PFSK-1 (cell line): ENCODE results near the gene USP34.

ENCODE experiments used
- FOXP2 ChIP-seq: optimal IDR thresholded peaks from 2 replicates; pipeline ENCODE3; 2011; ENCODE audit warnings: borderline replicate concordance, control low read depth, inconsistent platforms; ENCODE audit not compliant: insufficient read depth; ENCODE audit errors: extremely low read length, extremely low read depth
- POLR2AphosphoS5 ChIP-seq: IDR thresholded peaks from 2 replicates; pipeline ENCODE4 v1.6.1; 2012; ENCODE audit warnings: low read depth, mild to moderate bottlenecking, control low read depth, low read length, moderate library complexity
- REST ChIP-seq, 2 experiments: IDR thresholded peaks; 2 replicates each; pipeline versions ENCODE4 v1.6.1 to v1.8.0; 2011 to 2012; ENCODE audit warnings: low read depth in 2 of 2, low read length in 2 of 2, control low read depth in 1 of 2, inconsistent platforms in 1 of 2, mild to moderate bottlenecking in 1 of 2, moderate library complexity in 1 of 2; ENCODE audit not compliant: insufficient read depth in 1 of 2
- SIN3A ChIP-seq: IDR thresholded peaks from 2 replicates; pipeline ENCODE4 v1.6.1; 2012; ENCODE audit warnings: mild to moderate bottlenecking, low read length, moderate library complexity, borderline replicate concordance; ENCODE audit not compliant: insufficient read depth
- TAF1 ChIP-seq: IDR thresholded peaks from 2 replicates; pipeline ENCODE4 v1.6.1; 2012; ENCODE audit warnings: low read length, control low read depth, borderline replicate concordance; ENCODE audit not compliant: insufficient read depth

DNA sequence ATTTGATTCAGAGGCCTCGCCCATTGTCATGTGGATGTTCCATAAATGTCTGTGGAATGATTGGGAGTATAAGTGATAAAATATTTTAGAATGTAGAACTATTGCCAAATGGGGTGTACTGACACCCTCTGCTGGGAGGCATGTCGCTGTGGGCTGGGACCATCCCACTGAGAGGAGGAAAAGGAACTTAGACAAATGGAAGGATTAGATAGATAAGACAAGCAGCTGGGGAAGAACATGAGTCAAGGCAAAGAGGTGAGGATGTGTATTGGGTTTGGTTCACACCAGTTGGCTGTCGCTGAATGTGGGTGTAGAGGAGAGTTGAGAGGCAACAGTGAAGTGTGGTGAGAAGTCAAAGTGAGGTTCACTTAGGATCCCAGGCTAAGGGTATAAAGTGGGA is 304.9 kb downstream of the USP34 start:
- TF ChIP-seq REST (IDR thresholded peaks at IDR 0.05; ENCODE audit: insufficient read depth in 1 of 2, low read depth in 2 of 2, low read length in 2 of 2) = no peak
- TF ChIP-seq TAF1 = no peak
- no peak for TF ChIP-seq SIN3A
- no peak for TF ChIP-seq FOXP2
- TF ChIP-seq POLR2AphosphoS5 = no peak
